ENCODE results near the gene CCN2.

The CCN2 gene

GRCh38 chr6:131963063-131963462, 11.9 kb upstream of the CCN2 start:
- DNase-seq, result no peak

GRCh38 chr6:131960371-131961133, 9.4 kb upstream of the CCN2 start:
- DNase-seq, result no peak

GRCh38 chr6:131958542-131959470, 7.6 kb upstream of the CCN2 start:
- DNase-seq, result no peak

DNA sequence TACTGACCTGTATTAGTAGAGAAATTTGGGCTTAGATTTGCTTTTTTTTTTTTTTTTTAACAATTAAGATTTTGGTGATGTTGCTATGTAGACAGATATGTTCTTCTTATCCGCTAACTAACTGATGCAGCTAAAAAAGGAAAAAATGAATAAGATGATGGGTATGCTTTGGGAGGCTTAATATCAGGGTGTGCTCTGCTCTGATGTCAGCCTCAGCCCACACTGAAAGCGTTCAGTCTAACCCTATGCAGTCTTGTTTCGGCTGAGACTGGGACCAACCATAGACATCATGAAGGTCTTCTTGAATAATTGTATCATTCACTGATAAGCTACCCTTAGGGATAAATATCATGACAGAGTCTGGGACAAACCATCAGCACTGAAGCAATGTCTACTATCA, 6.9 kb upstream of the CCN2 start:
- DNase-seq, result no peak

DNA sequence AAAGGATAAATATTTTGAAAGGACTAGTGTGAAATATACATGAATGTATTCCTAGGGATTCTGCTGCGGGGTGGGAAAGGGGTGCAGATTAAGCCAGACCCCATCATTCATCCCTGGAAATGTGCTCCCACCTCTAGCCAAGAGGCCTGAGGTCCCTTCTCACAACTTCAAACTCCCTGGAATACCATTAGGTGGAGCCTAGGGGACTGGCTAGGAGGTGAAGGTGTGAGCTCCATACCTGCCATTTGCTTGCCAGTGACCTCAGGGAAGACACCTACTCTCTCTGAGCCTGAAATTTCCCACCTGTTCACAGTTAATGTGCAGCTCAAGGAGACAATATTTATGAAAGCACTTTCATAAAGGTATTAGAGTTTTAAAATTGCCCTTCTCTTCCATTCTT, 4.7 kb upstream of the CCN2 start:
- DNase-seq, result no peak

GRCh38 chr6:131955192-131955591, 4.0 kb upstream of the CCN2 start:
- no peak for DNase-seq

DNA sequence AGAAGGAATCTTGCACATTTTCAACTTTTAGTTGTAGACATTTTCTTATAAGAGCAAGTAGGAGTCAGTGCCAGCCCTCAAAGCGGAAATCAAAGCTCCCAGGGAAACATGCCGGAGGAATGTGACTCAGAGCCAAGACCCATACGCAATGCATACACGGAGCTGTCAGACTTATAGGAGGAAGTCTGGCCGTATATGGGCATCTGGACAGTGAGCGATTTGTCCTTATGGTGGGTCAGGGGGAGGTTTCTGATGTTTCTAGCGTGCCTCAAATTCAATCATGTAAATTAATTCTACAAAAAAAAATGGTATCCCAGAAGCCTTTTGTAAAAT, 3.6 kb upstream of the CCN2 start:
- no peak for DNase-seq

- DNase-seq, result no peak
Observed at GRCh38 chr6:131954059-131954774, 3.0 kb upstream of the CCN2 start.

DNA sequence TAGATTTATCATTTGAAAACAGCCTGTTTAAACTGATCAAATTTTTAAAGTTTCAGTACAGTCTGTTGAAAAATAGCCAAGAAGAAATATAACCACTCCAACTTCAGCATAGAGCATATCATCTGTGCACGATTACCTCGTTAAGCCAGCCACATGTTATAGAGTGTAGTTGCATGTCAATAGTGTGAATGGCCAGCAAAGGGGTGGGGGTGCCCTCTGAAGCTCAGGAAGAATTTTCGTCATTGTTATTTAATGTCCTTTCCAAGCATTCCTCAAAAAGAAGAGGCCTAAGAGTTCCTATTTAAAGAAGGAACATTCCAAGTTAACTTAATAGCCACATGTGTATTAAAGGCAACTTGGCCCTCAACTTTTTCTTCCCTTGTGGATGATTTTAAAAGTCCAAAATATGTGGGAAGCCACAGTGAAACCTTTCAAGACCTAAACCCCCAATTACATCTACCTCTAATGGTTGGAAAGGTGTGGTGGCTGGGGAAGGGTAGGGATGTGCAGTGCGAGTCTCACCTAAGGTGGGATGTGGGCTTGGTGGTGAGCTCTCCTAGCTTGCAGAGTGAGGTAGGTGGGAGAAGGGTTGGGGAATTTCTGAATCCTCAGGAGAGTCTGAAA, 1.8 kb upstream of the CCN2 start:
- no peak for DNase-seq

DNA sequence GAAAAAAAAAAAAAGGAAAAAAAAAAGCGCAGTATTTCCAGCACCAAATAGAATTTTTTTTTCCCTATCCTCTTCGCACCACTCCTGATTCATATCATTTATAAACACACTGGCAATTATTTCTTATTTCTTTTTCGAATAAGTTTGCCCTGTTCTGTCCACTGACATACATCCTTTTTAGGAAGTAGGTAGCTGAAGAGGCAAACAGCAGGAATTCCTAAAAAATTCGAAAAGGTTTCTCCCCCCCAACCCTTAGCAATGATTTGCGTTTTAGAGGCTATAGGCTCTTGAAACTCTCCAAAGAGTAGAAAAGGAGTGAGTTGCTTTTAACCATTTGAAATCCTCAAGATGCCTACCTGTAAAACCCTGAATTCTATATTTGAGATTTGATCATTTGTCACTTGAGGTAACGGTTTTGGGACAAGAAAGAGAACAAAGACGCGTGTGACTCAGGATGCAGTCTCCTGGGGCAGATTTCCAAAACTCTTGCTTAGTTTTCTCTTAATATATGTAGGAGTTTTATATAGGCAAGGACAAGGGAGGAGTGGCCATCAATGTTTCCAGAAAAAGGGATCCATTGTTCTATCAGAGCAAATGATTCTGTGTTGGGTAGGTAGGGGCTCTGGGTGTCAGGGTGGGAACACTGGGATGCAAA, 531 bp upstream of the CCN2 start:
- DNase-seq, result no peak

DNA sequence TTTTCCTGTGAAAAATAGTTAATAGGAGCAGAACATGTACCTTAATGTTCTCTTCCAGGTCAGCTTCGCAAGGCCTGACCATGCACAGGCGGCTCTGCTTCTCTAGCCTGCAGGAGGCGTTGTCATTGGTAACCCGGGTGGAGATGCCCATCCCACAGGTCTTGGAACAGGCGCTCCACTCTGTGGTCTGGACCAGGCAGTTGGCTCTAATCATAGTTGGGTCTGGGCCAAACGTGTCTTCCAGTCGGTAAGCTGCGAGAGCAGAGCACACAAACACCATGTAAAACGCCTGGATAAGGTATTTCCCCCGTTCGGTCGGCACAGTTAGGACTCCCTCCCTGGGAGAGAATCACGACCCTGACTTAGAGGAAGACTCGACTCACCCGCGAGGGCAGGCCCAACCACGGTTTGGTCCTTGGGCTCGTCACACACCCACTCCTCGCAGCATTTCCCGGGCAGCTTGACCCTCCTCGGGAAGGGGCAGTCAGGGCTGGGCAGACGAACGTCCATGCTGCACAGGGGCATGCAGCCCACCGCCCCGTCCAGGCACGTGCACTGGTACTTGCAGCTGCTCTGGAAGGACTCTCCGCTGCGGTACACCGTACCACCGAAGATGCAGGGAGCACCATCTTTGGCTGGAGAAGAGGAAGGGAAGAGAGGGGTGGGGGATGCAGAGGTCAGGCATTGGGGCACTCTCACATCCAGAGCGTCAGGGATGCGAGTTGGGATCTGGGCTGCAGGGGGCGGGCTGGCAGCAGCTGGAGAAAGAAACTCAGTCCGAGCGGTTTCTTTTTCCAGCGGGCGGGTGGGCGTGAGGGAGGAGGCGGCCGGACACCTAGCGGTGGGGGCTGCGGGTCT, 1.0 kb downstream of the CCN2 start:
- DNase-seq, result peak; percentile 58

GRCh38 chr6:131949620-131949908, 1.6 kb downstream of the CCN2 start:
- no peak for DNase-seq

GRCh38 chr6:131948692-131949619, 2.2 kb downstream of the CCN2 start:
- no peak for DNase-seq

DNA sequence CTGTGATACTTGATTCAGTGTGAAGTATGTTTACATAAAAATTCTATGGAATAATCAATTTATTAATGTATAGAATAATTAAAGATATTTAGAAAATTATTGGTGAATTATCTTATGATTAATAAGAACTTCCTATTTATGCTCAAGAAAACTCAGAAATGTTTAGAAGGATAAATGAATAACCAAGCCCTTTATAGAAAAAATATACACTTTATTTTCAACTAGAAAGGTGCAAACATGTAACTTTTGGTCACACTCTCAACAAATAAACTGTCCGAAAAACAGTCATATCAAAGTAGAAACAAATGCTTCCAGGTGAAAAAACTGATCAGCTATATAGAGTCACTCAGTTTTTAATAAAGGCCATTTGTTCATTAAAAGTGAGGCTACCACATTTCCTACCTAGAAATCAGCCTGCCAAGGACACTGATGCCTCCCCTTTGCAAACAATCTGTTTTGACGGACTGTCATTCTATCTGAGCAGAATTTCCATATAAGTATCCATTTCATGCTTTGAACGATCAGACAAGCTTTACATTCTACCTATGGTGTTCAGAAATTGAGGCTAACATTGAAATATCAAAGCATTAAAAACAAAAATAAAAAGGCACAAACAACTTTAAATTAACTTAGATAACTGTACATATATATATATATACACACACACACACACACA, 3.0 kb downstream of the CCN2 start:
- DNase-seq, result no peak

GRCh38 chr6:131946992-131947955, 3.9 kb downstream of the CCN2 start:
- DNase-seq, result no peak

- DNase-seq, result no peak
Observed at GRCh38 chr6:131946404-131946991, 4.7 kb downstream of the CCN2 start.

GRCh38 chr6:131945971-131946370, 5.2 kb downstream of the CCN2 start:
- DNase-seq, result no peak

Data from activated CD8-positive, alpha-beta memory T cell treated with anti-CD3 and anti-CD28 coated beads for 24 hours (primary cell).